Adrenal gland (tissue), 5 donors: ENCODE results near the gene CIC.
A peak's percentile ranks its signal among the peaks of the same experiment; 100 is the strongest.

Source experiments
- POLR2A ChIP-seq, 2 donors: fragments of 450-650 bp; IDR thresholded peaks; one replicate each; pipeline ENCODE4 v1.6.1; 2017; ENCODE audit warnings: antibody characterized with exemption in 2 of 2, mild to moderate bottlenecking in 2 of 2, moderate library complexity in 1 of 2
- TF ChIP-seq, protein P1 (sequence below), 6 experiments: fragments of 450-650 bp in 4 of 6; fragments of 200-600 bp in 2 of 6; sonication (generic) in 1 of 6; IDR thresholded peaks; 1 replicate in 5 of 6; 2 replicates in 1 of 6; pipeline versions ENCODE4 v1.5.1 to v1.8.0; 2016 to 2021; ENCODE audit warnings: antibody characterized with exemption in 6 of 6, mild to moderate bottlenecking in 2 of 6, moderate library complexity in 1 of 6
- donor health status: DM: no; HTN: no; CAD: no.

DNA sequence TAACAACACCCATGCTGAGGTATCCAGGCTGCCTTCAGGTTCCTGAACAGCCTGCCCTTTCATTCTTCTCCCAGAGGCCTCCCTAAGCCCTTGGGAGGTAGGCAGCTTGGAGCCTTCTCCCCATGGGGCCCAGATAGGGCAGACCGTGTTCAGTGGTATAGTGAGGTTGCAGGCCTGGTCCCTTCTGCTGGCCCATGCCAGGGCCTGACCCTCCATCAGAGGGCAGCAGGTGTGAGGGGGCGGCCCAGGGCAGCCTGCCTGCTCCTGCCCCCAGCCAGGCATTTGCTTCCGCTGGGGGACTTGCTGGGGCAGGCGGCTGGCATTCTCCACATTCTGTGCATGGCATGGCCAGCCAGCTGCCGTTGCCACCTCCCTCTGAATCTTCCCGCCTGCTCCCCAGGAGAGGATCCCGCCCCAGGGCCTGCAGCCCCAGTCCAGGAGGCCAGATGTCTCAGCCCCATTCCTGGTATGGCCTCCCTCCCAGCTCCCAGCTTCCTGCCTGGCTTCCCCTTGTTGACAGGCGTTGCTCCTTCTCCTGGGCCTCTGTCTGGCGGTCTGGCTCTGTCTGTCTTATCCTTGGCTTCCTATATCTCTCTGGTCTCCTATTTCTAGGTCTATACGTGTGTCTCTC lies 8.9 kb downstream of the CIC start:
- TF ChIP-seq, protein P1, sequence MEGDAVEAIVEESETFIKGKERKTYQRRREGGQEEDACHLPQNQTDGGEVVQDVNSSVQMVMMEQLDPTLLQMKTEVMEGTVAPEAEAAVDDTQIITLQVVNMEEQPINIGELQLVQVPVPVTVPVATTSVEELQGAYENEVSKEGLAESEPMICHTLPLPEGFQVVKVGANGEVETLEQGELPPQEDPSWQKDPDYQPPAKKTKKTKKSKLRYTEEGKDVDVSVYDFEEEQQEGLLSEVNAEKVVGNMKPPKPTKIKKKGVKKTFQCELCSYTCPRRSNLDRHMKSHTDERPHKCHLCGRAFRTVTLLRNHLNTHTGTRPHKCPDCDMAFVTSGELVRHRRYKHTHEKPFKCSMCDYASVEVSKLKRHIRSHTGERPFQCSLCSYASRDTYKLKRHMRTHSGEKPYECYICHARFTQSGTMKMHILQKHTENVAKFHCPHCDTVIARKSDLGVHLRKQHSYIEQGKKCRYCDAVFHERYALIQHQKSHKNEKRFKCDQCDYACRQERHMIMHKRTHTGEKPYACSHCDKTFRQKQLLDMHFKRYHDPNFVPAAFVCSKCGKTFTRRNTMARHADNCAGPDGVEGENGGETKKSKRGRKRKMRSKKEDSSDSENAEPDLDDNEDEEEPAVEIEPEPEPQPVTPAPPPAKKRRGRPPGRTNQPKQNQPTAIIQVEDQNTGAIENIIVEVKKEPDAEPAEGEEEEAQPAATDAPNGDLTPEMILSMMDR (IDR thresholded peaks at IDR 0.05), result no peak
- TF ChIP-seq POLR2A (IDR thresholded peaks at IDR 0.05), result peak in 1 of 2 donors; percentile 37
